Measurements from ENCODE around the gene ITGA3.

Gene ITGA3

GRCh38 chr17:50113624-50114320, 57.9 kb downstream of the ITGA3 start:
- no peak for DNase-seq

GRCh38 chr17:50114401-50114800, 58.5 kb downstream of the ITGA3 start:
- no peak for DNase-seq

DNA sequence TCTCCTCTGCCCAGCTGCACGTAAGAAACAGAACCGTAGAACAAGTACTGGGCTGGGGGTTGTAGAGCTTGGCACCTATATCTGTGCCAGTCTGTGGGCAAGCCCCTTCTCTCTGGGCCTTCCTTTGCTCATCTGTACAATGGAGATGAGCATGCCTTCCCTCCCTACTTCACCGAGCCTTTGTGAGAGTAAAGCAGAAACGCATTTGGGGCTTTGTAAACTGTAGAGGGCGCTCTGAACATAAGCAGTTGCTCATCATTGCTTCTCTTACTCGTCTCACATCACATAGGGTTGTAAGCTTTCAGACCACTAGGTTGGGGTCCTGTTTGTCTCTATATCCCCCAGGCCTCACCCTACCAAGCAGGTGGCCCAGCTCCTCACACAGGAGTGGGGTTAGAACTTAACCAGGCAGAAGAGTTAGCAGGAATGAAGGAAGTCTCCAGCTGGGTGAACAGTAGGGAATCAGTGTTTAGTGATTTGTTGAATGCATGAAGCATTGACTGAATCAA, 59.0 kb downstream of the ITGA3 start:
- DNase-seq: peak in 3 of 6 experiments; percentile 6 to 31 (median 30)

DNA sequence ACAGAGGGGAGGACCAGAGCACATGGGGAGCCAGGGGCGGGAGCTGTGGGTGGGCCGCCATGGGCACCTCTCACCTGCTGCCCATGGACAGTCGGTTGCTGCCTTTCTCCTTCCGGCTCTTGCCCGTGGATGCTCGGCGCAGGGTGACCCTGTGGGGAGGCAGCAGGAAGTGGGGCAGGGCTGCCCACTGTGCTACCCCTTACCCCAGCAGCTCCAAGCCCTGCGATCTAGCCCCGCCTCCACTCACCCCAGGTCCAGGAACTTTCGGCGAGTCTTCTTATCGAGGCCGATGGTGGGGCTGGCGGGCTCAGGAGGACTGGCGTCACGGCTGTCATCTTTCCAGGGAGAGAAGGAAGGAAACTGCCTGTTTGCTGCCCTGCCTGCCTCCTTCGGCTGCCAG, 59.8 kb downstream of the ITGA3 start:
- no peak for DNase-seq

DNA sequence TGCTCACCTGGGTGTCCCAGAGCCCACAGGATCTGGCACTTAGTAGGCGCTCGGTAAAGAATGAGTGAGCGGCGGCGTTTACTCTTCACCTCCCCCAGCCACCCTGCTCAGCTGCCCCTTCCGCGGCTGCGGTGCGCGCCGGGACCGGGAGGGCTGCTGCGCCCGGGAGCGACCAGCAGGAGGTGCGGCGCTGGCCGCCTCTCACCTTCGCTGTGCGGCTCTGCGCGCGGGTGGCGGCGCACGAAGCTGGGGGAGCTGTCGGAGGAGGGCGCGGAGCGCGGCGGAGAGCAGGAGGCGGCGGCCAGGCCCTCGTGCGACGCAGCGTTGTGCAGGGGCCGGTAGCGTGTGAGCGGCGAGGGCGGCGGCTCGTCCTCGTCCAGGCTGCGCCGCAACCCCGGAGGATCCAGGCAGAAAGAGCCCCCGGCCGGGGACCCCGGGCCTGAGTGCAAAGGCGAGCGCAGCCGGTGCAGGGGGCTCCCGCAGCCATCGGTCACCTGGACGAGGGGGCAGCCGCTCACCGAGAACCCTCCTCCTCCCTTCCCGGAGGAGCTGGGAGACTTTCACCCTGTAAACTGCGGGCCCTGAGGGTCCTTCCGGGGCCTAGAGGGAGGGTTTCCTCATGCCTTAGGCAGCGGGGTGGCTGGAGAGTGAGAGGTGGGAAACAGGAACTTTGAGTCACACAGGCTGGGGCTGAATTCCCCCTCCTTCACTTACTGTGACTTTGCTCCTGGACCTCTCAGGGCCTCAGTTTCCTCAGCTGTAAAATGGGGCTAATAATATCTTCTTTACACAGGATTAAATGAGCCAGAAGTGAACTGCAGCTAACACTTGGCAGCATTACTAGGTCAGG, 61.5 kb downstream of the ITGA3 start:
- DNase-seq: peak in 5 of 6 experiments; percentile 38 to 62 (median 53)

GRCh38 chr17:50118076-50118827, 62.3 kb downstream of the ITGA3 start:
- DNase-seq: no peak

DNA sequence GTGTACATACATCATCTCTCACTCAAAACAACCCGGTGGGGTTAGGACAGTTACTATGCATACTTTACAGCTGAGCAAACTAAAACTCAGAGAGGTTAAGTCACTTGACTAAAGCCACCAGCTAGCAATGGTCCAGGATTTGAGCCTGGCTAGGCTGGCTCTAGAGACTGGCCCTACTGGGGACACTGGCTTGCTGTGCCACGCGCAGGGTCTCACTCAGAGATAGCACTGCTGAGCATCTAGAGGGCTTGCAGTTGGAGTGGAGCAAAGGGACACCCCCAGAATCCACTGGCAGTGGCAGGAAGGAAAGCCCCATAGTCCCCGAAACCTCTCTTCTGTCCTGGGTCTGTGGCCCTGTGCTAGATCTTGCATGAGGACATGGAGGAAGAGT, 62.9 kb downstream of the ITGA3 start:
- no peak for DNase-seq

- no peak for DNase-seq
Observed at GRCh38 chr17:50120475-50121253, 64.8 kb downstream of the ITGA3 start.

GRCh38 chr17:50122945-50123344, 67.0 kb downstream of the ITGA3 start:
- DNase-seq: no peak

DNA sequence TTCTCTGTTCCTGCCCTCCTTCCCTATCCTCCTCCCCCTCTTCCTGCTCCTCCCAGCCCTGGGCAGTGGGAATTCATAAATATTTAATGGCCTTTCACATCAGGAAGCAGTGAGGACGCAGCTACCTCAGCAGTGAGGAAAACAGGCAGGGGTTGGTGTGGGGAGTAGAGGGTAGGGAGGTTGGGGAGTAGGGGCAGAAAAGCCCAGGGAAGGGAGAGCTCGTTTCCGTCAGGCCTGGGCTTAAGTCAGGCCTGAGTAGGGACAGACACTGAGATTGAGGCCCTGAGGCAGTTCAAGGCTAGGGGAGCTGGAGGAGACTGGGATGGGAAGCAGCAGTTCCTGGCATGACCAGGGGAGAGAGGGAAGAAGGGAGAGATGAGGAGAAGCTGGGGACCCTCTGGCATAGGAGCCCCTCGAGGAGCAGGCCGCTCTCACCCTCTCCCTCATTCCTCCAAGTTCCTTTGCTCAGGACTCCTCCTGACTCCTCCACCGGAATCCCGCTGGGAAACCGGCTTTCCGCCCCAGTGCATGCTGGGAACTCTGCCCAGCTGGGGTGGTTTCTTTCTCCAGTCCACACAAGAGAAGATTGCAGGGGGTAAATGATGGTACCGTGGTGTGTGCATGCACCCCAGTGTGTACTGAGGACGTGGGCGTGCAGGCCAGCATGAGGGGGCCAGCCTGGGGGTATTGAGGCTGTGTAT, 67.9 kb downstream of the ITGA3 start:
- no peak for DNase-seq

- DNase-seq: no peak
Observed at GRCh38 chr17:50125420-50125997, 69.6 kb downstream of the ITGA3 start.

- no peak for DNase-seq
Observed at GRCh38 chr17:50127697-50128361, 71.9 kb downstream of the ITGA3 start.

DNA sequence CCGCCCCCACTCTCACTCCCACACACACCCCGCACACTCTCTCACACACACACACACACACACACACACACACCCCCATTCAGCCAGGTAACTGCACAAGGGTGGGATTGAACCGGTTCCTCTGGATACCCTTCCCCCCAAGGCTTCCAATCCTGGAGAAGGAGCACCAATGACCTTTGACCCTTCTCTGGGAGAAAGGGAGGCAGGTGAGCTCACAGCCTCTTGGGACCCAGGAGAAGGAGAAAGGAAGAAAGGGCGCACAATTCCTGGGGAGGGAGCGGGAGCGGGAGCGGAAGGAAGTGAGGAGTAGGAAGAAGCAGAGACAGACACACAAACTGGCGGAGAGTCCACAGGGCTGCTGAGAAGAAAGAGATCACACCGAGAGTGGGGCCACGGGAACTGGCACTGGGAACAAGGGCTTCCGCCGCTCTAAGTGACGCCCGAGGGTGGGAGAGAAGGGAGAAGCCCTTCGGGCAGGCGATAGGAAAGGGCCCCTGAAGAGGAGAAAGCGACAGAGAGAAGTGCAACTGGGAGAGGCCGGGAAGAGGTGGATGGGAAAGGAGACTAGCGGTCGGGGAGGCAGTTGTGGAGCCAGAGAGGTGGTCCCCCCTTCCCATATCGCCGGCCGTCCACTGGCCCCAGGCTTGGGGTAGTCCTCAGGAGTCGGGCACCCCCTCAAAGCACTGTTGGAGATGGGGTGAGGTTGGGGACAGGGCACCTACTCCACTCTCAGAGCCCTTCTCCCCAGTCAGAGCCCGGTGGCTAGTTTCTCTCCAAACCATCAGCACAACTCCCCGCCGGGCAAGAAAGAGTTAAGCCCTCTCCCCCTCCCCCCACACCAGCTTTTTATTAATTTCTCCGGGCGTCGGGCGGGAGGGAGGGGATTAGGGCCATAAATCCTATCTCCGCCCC, 72.8 kb downstream of the ITGA3 start:
- DNase-seq: peak in 2 of 6 experiments; percentile 10 to 12

DNA sequence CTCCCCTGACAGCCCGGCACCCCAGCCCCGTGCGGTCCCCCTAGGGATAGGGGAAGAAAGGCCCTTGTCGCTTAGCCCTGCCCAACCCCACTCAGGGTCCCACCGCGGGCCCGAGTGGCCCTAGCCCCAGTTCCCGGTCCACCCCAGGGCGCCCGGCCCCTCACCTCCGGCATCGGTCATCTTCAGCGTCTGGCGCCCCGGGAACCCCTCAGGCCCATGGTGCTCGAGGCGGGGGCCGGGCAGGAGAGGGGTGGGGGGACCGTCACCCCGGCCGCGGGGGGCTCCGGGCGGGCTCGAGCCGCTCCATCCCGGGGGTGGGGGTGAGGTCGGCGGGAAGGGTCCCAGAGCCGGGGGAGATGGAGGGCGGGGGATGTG, 73.4 kb downstream of the ITGA3 start:
- peak in 2 of 6 experiments; percentile 31 to 34 for DNase-seq

- DNase-seq: peak; percentile 22 to 57 (median 42)
Observed at GRCh38 chr17:50129728-50130558, 74.0 kb downstream of the ITGA3 start, which contains the start of gene SAMD14. Gene SAMD14, minus strand, starts transcription at chr17:50130160. Its CDS starts 5,201 bp downstream, at chr17:50124959.

GRCh38 chr17:50130559-50131305, 74.8 kb downstream of the ITGA3 start:
- peak in 2 of 6 experiments; percentile 9 to 12 for DNase-seq

GRCh38 chr17:50132104-50132794, 76.3 kb downstream of the ITGA3 start:
- no peak for DNase-seq
